ENCODE measurements around the gene TCF12.

Gene TCF12

GRCh38 chr15:57057134-57057930 lies 138.9 kb downstream of the TCF12 start:
- no peak for DNase-seq

GRCh38 chr15:57059026-57059660 lies 140.7 kb downstream of the TCF12 start:
- DNase-seq: no peak

GRCh38 chr15:57060799-57061198 lies 142.4 kb downstream of the TCF12 start:
- DNase-seq: no peak

- DNase-seq: no peak
Observed at GRCh38 chr15:57061281-57061680, 142.8 kb downstream of the TCF12 start.

GRCh38 chr15:57061696-57062095 lies 143.3 kb downstream of the TCF12 start:
- DNase-seq: no peak

- DNase-seq: no peak
Observed at GRCh38 chr15:57064033-57064432, 145.6 kb downstream of the TCF12 start.

- no peak for DNase-seq
Observed at GRCh38 chr15:57069423-57069822, 151.0 kb downstream of the TCF12 start.

- no peak for DNase-seq
Observed at GRCh38 chr15:57070674-57071073, 152.2 kb downstream of the TCF12 start.

GRCh38 chr15:57079446-57079845 lies 161.0 kb downstream of the TCF12 start:
- no peak for DNase-seq

- DNase-seq: no peak
Observed at GRCh38 chr15:57079931-57080620, 161.6 kb downstream of the TCF12 start.

GRCh38 chr15:57082054-57082728 lies 163.7 kb downstream of the TCF12 start:
- DNase-seq: no peak

GRCh38 chr15:57084192-57084591 lies 165.7 kb downstream of the TCF12 start:
- DNase-seq: no peak

GRCh38 chr15:57085267-57085666 lies 166.8 kb downstream of the TCF12 start:
- DNase-seq: no peak

- no peak for DNase-seq
Observed at GRCh38 chr15:57086857-57087427, 168.5 kb downstream of the TCF12 start.

- no peak for DNase-seq
Observed at GRCh38 chr15:57089815-57090495, 171.5 kb downstream of the TCF12 start.

GRCh38 chr15:57090496-57090859 lies 172.0 kb downstream of the TCF12 start:
- DNase-seq: no peak

GRCh38 chr15:57091636-57092035 lies 173.2 kb downstream of the TCF12 start:
- no peak for DNase-seq

GRCh38 chr15:57092252-57092651 lies 173.8 kb downstream of the TCF12 start:
- no peak for DNase-seq

GRCh38 chr15:57094321-57095257 lies 176.1 kb downstream of the TCF12 start:
- no peak for DNase-seq

- DNase-seq: no peak
Observed at GRCh38 chr15:57095896-57096295, 177.5 kb downstream of the TCF12 start.

GRCh38 chr15:57097246-57097645 lies 178.8 kb downstream of the TCF12 start:
- DNase-seq: no peak

All from stimulated activated naive CD4-positive, alpha-beta T cell treated with Interleukin-2 at 50 U/mL for 16 hours (primary cell).